IPS-18c (cell line): Measurements from ENCODE around the gene C11orf21.

Experiments used
- H3K4me3 ChIP-seq: 2 replicates; pipeline ENCODE4 v1.7.0; 2013; ENCODE audit warnings: low read depth, mild to moderate bottlenecking, low read length, moderate library complexity; ENCODE audit not compliant: insufficient read depth
- H3K9me3 ChIP-seq: one replicate; pipeline ENCODE4 v1.6.1; 2013; ENCODE audit warnings: mild to moderate bottlenecking, low read length, moderate library complexity; ENCODE audit not compliant: control insufficient read depth, insufficient read depth

Gene C11orf21

GRCh38 chr11:2303627-2304505, 2.1 kb upstream of the C11orf21 start:
- no peaks in the 10 kb centered on the region for H3K9me3 ChIP-seq
- H3K4me3 ChIP-seq: no peak overlapping the region

DNA sequence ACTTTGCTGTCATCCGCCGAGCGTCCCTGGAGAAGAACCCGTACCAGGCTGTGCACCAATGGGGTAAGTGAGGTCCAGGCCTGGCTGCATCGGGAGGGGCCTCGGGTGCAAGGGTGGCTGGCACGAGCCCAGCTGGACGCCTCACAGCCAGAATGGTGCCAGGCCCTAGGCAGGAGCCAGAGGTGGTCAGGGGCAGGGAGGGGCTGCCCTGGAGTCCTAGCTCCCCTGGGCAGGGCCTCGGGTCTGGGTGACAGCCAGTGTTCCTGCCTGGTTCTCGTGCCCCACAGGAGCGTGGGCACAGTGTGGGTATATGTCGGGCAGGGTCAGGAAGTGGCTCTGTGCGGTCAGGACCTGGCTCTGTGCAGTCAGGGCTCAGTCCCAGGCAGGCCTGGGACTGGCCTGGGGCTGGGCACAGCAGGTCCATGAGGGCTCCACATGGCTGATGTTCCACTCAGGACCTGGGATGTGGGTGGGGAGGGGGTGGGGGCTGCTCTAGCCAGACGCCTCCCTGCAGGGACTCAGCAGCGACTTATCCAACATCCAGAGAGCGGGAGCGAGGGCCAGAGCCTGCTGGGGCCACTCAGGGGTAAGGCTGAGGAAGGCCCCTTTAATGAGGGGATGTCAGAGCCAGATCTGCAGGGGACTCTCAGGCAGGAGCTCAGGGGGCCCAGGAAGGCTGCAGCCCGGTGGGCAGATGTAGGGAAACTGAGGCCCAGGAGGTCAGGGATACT, 1.3 kb upstream of the C11orf21 start:
- no peaks in the 10 kb centered on the region for H3K9me3 ChIP-seq
- H3K4me3 ChIP-seq: no peak overlapping the region

DNA sequence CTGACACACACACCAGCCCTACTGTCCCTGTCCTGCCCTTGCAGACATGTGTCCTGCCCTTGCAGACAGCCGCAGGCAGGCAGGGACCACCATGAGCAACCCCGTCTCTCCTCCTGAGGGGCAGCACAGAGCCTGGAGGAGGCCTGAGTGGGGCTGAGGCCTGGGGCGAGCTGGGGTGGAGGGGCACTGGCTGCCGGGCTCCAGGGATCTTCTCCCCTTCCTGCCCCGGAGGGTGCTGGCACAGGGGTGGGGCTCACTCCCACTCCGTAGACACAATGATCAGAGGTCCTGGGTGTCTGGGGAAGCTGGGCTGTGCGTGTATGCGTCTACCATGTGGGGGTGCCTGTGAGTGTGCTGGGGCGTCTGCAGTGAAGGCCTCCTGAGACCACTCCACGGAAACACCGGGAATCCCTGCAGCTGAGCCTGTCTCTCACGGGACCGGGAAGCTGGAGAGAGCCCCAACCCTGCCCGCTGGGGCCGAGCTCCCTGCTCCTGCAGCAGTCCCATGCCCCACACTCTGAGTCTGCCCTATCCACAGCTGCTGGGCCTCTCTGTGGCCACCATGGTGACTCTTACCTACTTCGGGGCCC, 683 bp upstream of the C11orf21 start:
- Histone ChIP-seq H3K4me3 (no peak overlapping the region), H3K9me3 (no peaks in the 10 kb centered on the region)

GRCh38 chr11:2300936-2301630, 635 bp downstream of the C11orf21 start:
- Histone ChIP-seq H3K4me3 (no peak overlapping the region), H3K9me3 (no peaks in the 10 kb centered on the region)

DNA sequence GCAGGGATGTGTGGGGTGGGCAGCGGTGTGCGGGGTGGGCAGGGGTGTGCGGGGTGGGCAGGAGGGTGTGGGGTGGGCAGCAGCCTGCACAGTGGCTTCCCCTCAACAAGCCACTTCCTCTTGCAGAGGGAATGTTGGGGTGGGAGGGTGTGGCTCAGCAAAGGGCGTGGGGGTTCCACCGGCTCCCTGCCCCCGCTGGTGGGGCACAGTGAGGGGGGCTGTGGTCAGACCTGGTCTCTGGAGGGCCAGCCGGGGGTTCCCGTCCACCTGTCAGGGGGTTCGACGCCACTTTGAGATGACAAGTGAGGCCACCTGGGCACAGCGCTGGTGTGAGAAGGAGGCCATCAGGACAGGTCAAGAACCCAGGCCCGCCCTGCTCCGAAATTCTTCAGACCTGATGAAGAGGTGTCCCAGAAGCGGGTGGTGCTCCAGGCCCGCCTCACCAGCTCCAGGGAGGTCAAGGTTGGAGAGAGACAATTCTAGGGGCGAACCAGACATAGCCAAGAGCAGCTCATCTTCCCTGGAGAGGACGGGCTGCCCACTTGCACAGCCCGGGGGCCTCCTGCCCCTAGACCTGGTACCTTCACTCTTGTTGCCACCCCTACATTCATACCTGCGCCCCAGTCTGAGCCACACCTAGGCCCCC, 1.3 kb downstream of the C11orf21 start:
- Histone ChIP-seq H3K4me3 (no peak overlapping the region), H3K9me3 (no peaks in the 10 kb centered on the region)

- H3K9me3 ChIP-seq: no peaks in the 10 kb centered on the region
- no peak overlapping the region for H3K4me3 ChIP-seq
Observed at GRCh38 chr11:2299773-2300172, 1.9 kb downstream of the C11orf21 start.

GRCh38 chr11:2298795-2299761, 2.6 kb downstream of the C11orf21 start:
- H3K9me3 ChIP-seq: no peaks in the 10 kb centered on the region
- no peak overlapping the region for H3K4me3 ChIP-seq

- no peak overlapping the region for H3K4me3 ChIP-seq
Observed at GRCh38 chr11:2298131-2298794, 3.5 kb downstream of the C11orf21 start.

DNA sequence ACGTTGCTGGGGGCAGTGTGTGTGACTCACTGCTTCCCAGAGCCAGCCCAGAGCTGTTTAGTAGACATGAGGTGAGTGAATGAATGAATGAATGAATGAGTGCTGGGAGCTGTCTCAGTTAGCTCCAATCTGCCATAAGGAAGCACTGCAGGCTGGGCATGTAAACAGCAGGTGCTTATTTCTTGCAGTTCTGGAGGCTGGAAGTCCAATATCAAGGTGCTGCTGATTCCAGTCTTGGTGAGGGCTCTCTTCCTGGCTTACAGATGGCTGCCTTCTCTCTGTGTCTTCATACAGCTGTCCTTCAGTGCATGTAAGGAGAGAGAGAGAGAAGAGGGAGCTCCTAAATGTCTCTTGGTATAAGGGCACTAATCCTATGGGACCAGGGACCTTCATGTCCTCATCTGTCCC, 4.1 kb downstream of the C11orf21 start:
- Histone ChIP-seq H3K4me3 (no peak overlapping the region), H3K9me3 (no peaks in the 10 kb centered on the region)

More at GRCh38 chr11:2298131-2298794, 3.5 kb downstream of the C11orf21 start:
- no peaks in the 10 kb centered on the region for H3K9me3 ChIP-seq

DNA sequence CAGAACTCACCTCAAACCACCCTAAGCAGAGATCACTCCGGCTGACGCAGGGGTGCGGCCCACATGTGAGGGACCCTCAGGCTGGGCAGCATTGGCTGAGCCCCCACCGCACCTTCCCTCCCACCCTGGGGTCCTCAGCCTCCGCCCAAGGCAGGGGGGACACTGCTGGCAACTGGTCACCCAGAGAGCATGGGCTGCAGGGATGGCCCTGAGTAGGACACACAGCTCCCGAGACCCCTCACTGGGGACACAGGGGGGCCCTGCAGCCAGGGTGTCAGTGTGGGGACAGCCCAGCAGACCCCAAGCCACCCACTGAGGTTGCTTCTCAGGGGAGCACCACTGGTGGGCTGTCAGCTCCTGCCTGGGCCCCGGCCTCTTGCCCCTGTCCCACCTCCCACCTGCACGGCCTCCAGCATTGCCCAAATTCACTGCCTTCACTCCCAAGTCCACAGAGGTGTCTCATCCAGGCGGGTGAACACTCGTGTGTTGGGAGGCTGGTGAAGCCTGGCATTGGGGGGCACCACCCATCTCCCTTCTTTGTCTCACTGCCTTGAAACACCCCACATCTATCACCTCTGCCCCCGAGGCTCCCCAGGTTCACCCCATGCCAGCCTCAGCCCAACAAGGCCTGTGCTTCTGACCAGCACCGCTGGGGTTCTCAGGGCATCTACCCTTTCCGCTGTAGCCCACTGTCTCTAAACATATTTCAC, 4.7 kb downstream of the C11orf21 start:
- Histone ChIP-seq H3K4me3 (no peak overlapping the region), H3K9me3 (no peaks in the 10 kb centered on the region)

GRCh38 chr11:2295971-2296912, 5.5 kb downstream of the C11orf21 start:
- H3K9me3 ChIP-seq: no peaks in the 10 kb centered on the region
- H3K4me3 ChIP-seq: no peak overlapping the region

DNA sequence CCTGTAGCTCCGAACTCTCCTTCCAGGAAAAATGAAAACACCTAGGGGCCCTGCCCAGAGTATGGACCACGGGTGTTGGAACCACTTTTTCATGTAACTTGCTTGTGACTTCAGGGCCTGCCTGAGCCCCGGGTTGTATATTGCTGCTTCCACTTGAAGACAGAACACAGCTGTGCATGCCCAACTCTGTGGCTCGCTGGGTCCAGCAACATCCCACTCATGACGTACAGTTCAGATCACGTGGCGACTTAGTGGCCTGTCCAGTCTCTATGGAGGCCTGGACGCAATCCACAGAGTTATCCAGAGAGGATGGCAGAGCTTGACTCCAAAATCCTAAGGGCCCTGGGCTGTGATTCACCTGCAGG, 6.8 kb downstream of the C11orf21 start:
- no peak overlapping the region for H3K4me3 ChIP-seq
- no peaks in the 10 kb centered on the region for H3K9me3 ChIP-seq

DNA sequence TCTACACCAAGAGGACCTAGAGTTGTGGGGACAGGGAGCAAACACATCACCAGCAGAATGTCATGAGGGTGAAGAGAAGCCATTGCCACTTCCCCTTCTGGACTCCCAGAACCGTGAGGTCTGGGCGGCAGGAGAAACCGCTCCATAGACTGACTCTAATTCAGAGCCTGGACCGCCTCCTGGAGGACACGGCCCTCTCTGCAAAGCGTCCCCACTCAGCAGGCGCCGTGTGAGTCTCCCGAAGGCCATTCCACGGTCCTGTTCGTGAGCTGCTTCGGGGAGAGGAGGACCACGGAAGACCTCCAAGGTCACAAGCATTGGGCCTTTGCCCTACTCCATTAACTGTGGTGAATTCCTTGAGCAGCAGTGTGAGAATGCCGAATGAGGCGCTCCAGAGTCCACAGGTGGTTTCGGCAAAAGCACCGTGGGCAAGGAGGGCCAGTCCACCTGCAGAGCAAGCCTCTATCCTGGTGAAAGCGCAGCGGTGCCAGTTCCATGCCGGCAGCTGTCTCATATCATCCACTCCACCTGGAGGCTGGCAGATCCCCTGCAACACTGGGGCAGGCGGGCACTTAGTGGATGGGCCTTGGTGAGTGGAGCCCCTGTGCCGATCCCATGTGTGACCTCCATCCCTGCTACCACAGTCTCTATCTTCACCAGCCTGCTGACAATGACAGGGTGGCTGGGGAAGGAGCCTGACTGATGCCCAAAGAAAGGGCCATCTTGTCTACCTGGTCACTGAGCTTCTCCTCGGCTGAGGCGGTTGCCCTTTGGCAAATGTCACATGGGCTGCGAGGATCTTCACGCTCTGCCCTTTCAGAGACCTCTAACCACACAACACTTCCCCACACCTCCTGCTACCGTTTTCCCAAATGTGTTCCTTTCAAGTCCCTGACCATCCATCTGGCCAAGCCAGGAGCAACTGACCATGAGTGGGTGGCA, 7.5 kb downstream of the C11orf21 start:
- H3K9me3 ChIP-seq: no peaks in the 10 kb centered on the region

More for the DNA sequence above, 7.5 kb downstream of the C11orf21 start:
- H3K4me3 ChIP-seq: no peak overlapping the region
